Gastrocnemius medialis (tissue), 4 donors: ENCODE results near the gene NPIPB9.
"Not testable (repeated sequence)": the region's sequence is repeated elsewhere in the genome, so short reads cannot be mapped to it uniquely, and the experiment has no call there.

ENCODE experiments used
- CTCF ChIP-seq, 5 experiments: fragments of 450-650 bp in 3 of 5; fragments of 200-600 bp in 2 of 5; sonication (generic) in 2 of 5; IDR thresholded peaks in 4 of 5; conservative IDR thresholded peaks in 1 of 5; 1 replicate in 4 of 5; 2 replicates in 1 of 5; pipeline ENCODE4 v1.5.1; 2016 to 2019; ENCODE audit warnings: antibody characterized with exemption in 5 of 5, mild to moderate bottlenecking in 3 of 5, moderate library complexity in 3 of 5
- POLR2A ChIP-seq, 2 donors: fragments of 450-650 bp; IDR thresholded peaks; one replicate each; pipeline ENCODE4 v1.6.1; 2017; ENCODE audit warnings: antibody characterized with exemption in 2 of 2, mild to moderate bottlenecking in 2 of 2, moderate library complexity in 2 of 2

DNA sequence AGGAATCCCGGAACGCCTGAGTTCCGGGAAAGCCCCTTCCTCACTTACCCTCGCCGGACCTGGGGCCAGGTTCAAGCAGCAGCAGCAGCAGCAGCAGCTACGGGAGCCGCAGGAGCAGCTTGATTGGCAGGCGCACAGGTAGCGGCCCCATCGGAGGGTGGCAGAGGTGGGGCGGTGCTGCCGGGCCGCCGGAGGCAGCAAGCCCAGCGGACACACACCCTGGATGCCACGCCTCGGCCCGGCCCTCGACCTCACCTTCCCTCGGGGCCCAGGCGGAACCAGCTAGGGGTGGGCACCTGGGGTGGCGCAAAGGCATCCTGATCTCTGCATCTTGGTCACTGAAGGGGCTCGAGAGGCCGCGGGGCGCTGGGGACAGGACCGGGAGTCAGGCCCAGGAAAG, 11.0 kb upstream of the NPIPB9 start:
- TF ChIP-seq CTCF (IDR thresholded peaks at IDR 0.05 in 4 of 5, conservative IDR thresholded peaks at IDR 0.05 in 1 of 5); POLR2A (IDR thresholded peaks at IDR 0.05): not testable (repeated sequence)
